Measurements from ENCODE around the gene NFATC2.

NFATC2 gene

DNA sequence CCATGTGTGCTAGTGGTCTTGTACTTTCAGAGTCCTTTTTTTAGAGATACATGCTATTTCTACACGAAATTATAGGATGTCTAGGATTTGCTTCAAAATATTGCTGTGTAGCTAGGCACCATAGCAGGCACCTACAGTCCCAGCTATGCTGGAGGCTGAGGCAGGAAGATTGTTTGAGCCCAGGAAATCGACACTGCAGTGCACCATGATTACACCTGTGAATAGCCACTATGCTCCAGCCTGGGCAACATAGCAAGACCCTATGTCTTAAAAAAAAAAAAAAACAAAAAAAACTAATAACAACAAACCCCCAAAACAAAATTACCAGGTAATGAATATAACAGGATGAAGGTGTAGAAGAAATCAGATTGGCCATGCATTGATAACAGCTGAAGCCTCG is 121.7 kb downstream of the NFATC2 start:
- WGBS, 2 experiments = 88 to 92% methylated on average over 2 of the region's 3 CpGs
- Histone ChIP-seq H3K27me3 (ENCODE audit: control insufficient read depth, insufficient read depth, low read length, poor library complexity, severe bottlenecking) (peaks cover 6% of the 10 kb centered on the region), H3K9me3 (ENCODE audit: control insufficient read depth, low read length) (no peaks in the 10 kb centered on the region), H3K36me3 (ENCODE audit: control insufficient read depth, insufficient read depth, low read length) (no peaks in the 10 kb centered on the region), H3K4me1 (ENCODE audit: control insufficient read depth, insufficient read depth, low read length) (peaks cover 15% of the 10 kb centered on the region), H3K4me3 (ENCODE audit: insufficient read depth, low read depth, low read length) (no peak overlapping the region), H3K27ac (ENCODE audit: insufficient read depth, low read depth, low read length, poor library complexity, severe bottlenecking) (no peak overlapping the region)

- no peaks in the 10 kb centered on the region for H3K36me3 ChIP-seq (ENCODE audit: control insufficient read depth, insufficient read depth, low read length)
- H3K9me3 ChIP-seq (ENCODE audit: control insufficient read depth, low read length) = no peaks in the 10 kb centered on the region
- H3K4me1 ChIP-seq (ENCODE audit: control insufficient read depth, insufficient read depth, low read length) = peaks cover 11% of the 10 kb centered on the region
- peaks cover 6% of the 10 kb centered on the region for H3K27me3 ChIP-seq (ENCODE audit: control insufficient read depth, insufficient read depth, low read length, poor library complexity, severe bottlenecking)
- no peak overlapping the region for H3K4me3 ChIP-seq (ENCODE audit: insufficient read depth, low read depth, low read length)
- H3K27ac ChIP-seq (ENCODE audit: insufficient read depth, low read depth, low read length, poor library complexity, severe bottlenecking) = no peak overlapping the region
- WGBS, 2 experiments = 76 to 80% methylated on average over 1 of the region's 1 CpG
These were observed 122.4 kb downstream of the NFATC2 start for GRCh38 chr20:51420111-51420510.

DNA sequence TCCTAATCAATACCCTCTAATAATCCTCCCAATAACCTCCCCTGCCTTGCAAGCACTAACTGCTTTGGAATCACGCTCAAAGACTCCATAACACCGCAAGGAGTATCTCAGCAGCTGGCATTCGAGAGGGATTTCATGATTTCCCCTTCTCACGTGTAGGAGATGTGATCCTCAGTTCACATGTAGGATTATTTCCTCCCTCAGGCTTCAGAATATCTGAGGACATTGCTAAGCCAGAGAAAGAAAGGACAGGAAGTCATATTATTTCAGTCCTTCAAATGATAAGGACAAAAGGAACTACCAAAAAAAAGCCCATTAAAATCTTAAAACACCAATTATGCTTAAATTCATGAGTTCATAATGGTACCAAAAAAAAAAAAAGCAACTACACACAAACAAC is 122.9 kb downstream of the NFATC2 start:
- Histone ChIP-seq H3K27me3 (ENCODE audit: control insufficient read depth, insufficient read depth, low read length, poor library complexity, severe bottlenecking) (peaks cover 6% of the 10 kb centered on the region), H3K9me3 (ENCODE audit: control insufficient read depth, low read length) (no peaks in the 10 kb centered on the region), H3K4me3 (ENCODE audit: insufficient read depth, low read depth, low read length) (no peak overlapping the region), H3K36me3 (ENCODE audit: control insufficient read depth, insufficient read depth, low read length) (no peaks in the 10 kb centered on the region), H3K27ac (ENCODE audit: insufficient read depth, low read depth, low read length, poor library complexity, severe bottlenecking) (no peak overlapping the region), H3K4me1 (ENCODE audit: control insufficient read depth, insufficient read depth, low read length) (peaks cover 11% of the 10 kb centered on the region)
- 95 to 98% methylated on average over 4 of the region's 4 CpGs for WGBS, 2 experiments

DNA sequence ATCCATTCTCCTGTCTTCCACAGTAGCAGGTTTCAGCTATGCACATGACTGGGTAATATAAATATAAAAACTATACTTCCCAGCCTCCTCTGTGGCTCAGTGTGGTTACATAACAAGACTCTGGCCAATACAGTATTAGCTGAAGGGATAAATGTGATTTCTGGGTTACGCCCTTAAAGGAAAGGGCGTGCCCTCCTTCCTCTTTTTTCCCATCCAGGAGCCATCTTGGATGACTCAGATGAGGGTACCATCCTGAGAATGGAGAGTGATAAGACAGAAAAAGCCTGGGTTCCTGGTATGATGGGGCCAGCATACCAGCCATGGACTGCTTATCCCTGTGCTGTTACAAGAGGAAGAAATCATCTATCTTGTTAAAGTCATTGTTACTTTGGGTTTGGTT is 123.3 kb downstream of the NFATC2 start:
- H3K27me3 ChIP-seq (ENCODE audit: control insufficient read depth, insufficient read depth, low read length, poor library complexity, severe bottlenecking) = peaks cover 6% of the 10 kb centered on the region
- no peaks in the 10 kb centered on the region for H3K9me3 ChIP-seq (ENCODE audit: control insufficient read depth, low read length)
- no peaks in the 10 kb centered on the region for H3K36me3 ChIP-seq (ENCODE audit: control insufficient read depth, insufficient read depth, low read length)
- no peak overlapping the region for H3K4me3 ChIP-seq (ENCODE audit: insufficient read depth, low read depth, low read length)
- peaks cover 8% of the 10 kb centered on the region for H3K4me1 ChIP-seq (ENCODE audit: control insufficient read depth, insufficient read depth, low read length)
- H3K27ac ChIP-seq (ENCODE audit: insufficient read depth, low read depth, low read length, poor library complexity, severe bottlenecking) = no peak overlapping the region
- 88 to 98% methylated on average over 2 of the region's 2 CpGs for WGBS, 2 experiments

DNA sequence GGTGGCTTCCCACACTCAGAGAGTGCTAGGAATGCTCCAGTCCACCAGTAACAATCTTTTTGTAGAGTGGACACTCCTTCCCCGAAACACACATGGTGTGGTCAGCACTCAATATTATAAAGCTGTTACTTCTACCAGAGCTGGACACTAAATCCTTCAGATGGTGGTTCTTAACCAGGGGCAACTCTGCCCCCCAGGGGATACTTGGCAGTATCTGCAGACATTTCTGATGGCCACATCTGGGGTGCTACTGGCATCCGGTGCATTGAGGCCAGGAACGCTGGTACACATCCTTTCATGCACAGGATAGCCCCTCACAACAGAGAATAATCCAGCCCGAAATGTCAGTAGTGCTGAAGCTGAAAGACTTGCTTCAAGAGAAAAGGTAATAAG is 124.4 kb downstream of the NFATC2 start:
- Histone ChIP-seq H3K4me1 (ENCODE audit: control insufficient read depth, insufficient read depth, low read length) (no peaks in the 10 kb centered on the region), H3K4me3 (ENCODE audit: insufficient read depth, low read depth, low read length) (no peak overlapping the region), H3K27me3 (ENCODE audit: control insufficient read depth, insufficient read depth, low read length, poor library complexity, severe bottlenecking) (no peaks in the 10 kb centered on the region), H3K27ac (ENCODE audit: insufficient read depth, low read depth, low read length, poor library complexity, severe bottlenecking) (no peak overlapping the region), H3K9me3 (ENCODE audit: control insufficient read depth, low read length) (no peaks in the 10 kb centered on the region), H3K36me3 (ENCODE audit: control insufficient read depth, insufficient read depth, low read length) (no peaks in the 10 kb centered on the region)
- WGBS, 2 experiments = 96 to 98% methylated on average over 4 of the region's 4 CpGs

GRCh38 chr20:51417250-51418136 is 125.0 kb downstream of the NFATC2 start:
- 84 to 86% methylated on average over 21 of the region's 21 CpGs for WGBS, 2 experiments
- Histone ChIP-seq H3K27ac (ENCODE audit: insufficient read depth, low read depth, low read length, poor library complexity, severe bottlenecking) (no peak overlapping the region), H3K4me3 (ENCODE audit: insufficient read depth, low read depth, low read length) (no peak overlapping the region), H3K4me1 (ENCODE audit: control insufficient read depth, insufficient read depth, low read length) (no peaks in the 10 kb centered on the region), H3K27me3 (ENCODE audit: control insufficient read depth, insufficient read depth, low read length, poor library complexity, severe bottlenecking) (no peaks in the 10 kb centered on the region), H3K9me3 (ENCODE audit: control insufficient read depth, low read length) (no peaks in the 10 kb centered on the region), H3K36me3 (ENCODE audit: control insufficient read depth, insufficient read depth, low read length) (no peaks in the 10 kb centered on the region)

- Histone ChIP-seq H3K9me3 (ENCODE audit: control insufficient read depth, low read length) (no peaks in the 10 kb centered on the region), H3K27ac (ENCODE audit: insufficient read depth, low read depth, low read length, poor library complexity, severe bottlenecking) (no peak overlapping the region), H3K27me3 (ENCODE audit: control insufficient read depth, insufficient read depth, low read length, poor library complexity, severe bottlenecking) (no peaks in the 10 kb centered on the region), H3K36me3 (ENCODE audit: control insufficient read depth, insufficient read depth, low read length) (no peaks in the 10 kb centered on the region), H3K4me3 (ENCODE audit: insufficient read depth, low read depth, low read length) (no peak overlapping the region), H3K4me1 (ENCODE audit: control insufficient read depth, insufficient read depth, low read length) (peaks cover 3% of the 10 kb centered on the region)
- 68 to 72% methylated on average over 6 of the region's 6 CpGs for WGBS, 2 experiments
These were observed 125.8 kb downstream of the NFATC2 start for GRCh38 chr20:51416532-51417249.

DNA sequence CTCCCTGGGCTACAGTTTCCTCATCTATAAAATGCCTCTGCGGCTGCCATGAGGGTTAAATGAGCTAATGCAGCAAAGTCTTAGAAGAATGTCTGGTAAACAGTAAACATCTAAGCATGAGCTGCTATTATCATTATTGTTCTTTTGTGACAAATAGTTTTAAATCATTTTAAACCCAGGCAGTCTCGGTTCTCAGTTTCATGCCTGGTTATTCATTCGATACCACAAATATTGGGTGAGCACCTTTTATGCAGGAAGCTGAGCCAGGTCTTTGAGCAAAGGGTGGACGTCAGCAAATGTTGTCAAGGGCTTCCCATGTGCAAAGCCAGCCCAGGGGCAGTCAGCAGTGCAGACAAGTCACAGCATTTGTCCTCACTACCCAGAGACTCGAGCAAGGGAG is 128.7 kb downstream of the NFATC2 start:
- Histone ChIP-seq H3K9me3 (ENCODE audit: control insufficient read depth, low read length) (no peaks in the 10 kb centered on the region), H3K36me3 (ENCODE audit: control insufficient read depth, insufficient read depth, low read length) (no peaks in the 10 kb centered on the region), H3K4me1 (ENCODE audit: control insufficient read depth, insufficient read depth, low read length) (peaks cover 3% of the 10 kb centered on the region), H3K27ac (ENCODE audit: insufficient read depth, low read depth, low read length, poor library complexity, severe bottlenecking) (no peak overlapping the region), H3K4me3 (ENCODE audit: insufficient read depth, low read depth, low read length) (no peak overlapping the region), H3K27me3 (ENCODE audit: control insufficient read depth, insufficient read depth, low read length, poor library complexity, severe bottlenecking) (no peaks in the 10 kb centered on the region)
- 96% methylated on average over 4 to 5 of the region's 5 CpGs for WGBS, 2 experiments

- 39 to 54% methylated on average over 9 to 15 of the region's 15 CpGs for WGBS, 2 experiments
- Histone ChIP-seq H3K27me3 (ENCODE audit: control insufficient read depth, insufficient read depth, low read length, poor library complexity, severe bottlenecking) (no peaks in the 10 kb centered on the region), H3K9me3 (ENCODE audit: control insufficient read depth, low read length) (no peaks in the 10 kb centered on the region), H3K4me3 (ENCODE audit: insufficient read depth, low read depth, low read length) (no peak overlapping the region), H3K4me1 (ENCODE audit: control insufficient read depth, insufficient read depth, low read length) (peaks cover 3% of the 10 kb centered on the region), H3K27ac (ENCODE audit: insufficient read depth, low read depth, low read length, poor library complexity, severe bottlenecking) (no peak overlapping the region), H3K36me3 (ENCODE audit: control insufficient read depth, insufficient read depth, low read length) (no peaks in the 10 kb centered on the region)
These were observed 129.5 kb downstream of the NFATC2 start for GRCh38 chr20:51412951-51413481.

GRCh38 chr20:51412333-51412871 is 130.1 kb downstream of the NFATC2 start:
- H3K27ac ChIP-seq (ENCODE audit: insufficient read depth, low read depth, low read length, poor library complexity, severe bottlenecking) = no peak overlapping the region
- no peaks in the 10 kb centered on the region for H3K27me3 ChIP-seq (ENCODE audit: control insufficient read depth, insufficient read depth, low read length, poor library complexity, severe bottlenecking)
- H3K4me3 ChIP-seq (ENCODE audit: insufficient read depth, low read depth, low read length) = no peak overlapping the region
- peaks cover 3% of the 10 kb centered on the region for H3K4me1 ChIP-seq (ENCODE audit: control insufficient read depth, insufficient read depth, low read length)
- WGBS, 2 experiments = 49 to 55% methylated on average over 12 of the region's 12 CpGs
- H3K36me3 ChIP-seq (ENCODE audit: control insufficient read depth, insufficient read depth, low read length) = no peaks in the 10 kb centered on the region
- no peaks in the 10 kb centered on the region for H3K9me3 ChIP-seq (ENCODE audit: control insufficient read depth, low read length)
